MG63 (cell line): Measurements from ENCODE around the gene KRCC1. TPM values are rescaled to one million over a fixed set of nuclear protein-coding genes. Genes with fewer than 3 reads are reported as not detected.
A peak's percentile ranks its signal among the peaks of the same experiment; 100 is the strongest.
"Not testable (repeated sequence)": the region's sequence is repeated elsewhere in the genome, so short reads cannot be mapped to it uniquely, and the experiment has no call there.

Source experiments
- DNase-seq: peaks from one replicate; pipeline ENCODE4 v3.0.0-alpha.2; 2020
- H3K27me3 ChIP-seq: fragments of 250-450 bp; sonication (Bioruptor Pico); 2 replicates; pipeline ENCODE4 v1.5.1; 2020; ENCODE audit warnings: mild to moderate bottlenecking, moderate library complexity
- H3K36me3 ChIP-seq: fragments of 250-450 bp; sonication (Bioruptor Pico); 2 replicates; pipeline ENCODE4 v1.5.1; 2020; ENCODE audit warnings: mild to moderate bottlenecking, moderate library complexity
- H3K4me3 ChIP-seq: fragments of 250-450 bp; sonication (Bioruptor Pico); 2 replicates; pipeline ENCODE4 v1.5.1; 2020; ENCODE audit warnings: mild to moderate bottlenecking, moderate library complexity
- H3K9me3 ChIP-seq: fragments of 250-450 bp; sonication (Bioruptor Pico); 2 replicates; pipeline ENCODE4 v1.5.1; 2020; ENCODE audit warnings: mild to moderate bottlenecking, moderate library complexity
- total RNA-seq: library from RNA; depleted of rRNA; stranded (reverse); fragments of >200 nt; shearing (Covaris generic); gene quantifications from 2 replicates; pipeline ENCODE4 v1.2.3, GENCODE V29; 2014; ENCODE audit warnings: low replicate concordance

The KRCC1 gene
- total RNA-seq, 1 experiment from 2014 or later: 23.5 TPM

DNA sequence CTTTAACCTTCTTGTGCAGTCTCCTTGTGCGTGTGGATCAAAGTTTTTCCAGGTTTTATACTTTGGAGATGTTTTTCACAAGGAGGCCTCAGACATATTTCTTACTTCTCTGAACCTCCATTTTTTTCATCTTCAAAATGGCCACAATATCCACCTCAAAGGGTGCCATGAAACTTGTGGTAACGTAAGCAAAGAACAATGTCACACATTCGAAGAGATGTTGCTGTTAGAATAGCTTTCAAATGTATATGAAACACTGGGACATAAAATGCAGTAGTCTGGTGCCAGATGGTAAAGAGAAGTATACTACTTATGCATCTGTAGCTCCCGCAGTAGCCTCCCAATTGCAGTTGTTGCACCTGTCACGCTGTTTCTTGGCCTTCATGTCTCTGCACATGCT lies 2.6 kb upstream of the KRCC1 start:
- H3K36me3 ChIP-seq: peaks cover 17% of the 10 kb centered on the region; the same call in 1 of the 2 replicates
- no peak overlapping the region for H3K4me3 ChIP-seq
- DNase-seq: no peak
- no peaks in the 10 kb centered on the region for H3K27me3 ChIP-seq
- no peaks in the 10 kb centered on the region for H3K9me3 ChIP-seq

DNA sequence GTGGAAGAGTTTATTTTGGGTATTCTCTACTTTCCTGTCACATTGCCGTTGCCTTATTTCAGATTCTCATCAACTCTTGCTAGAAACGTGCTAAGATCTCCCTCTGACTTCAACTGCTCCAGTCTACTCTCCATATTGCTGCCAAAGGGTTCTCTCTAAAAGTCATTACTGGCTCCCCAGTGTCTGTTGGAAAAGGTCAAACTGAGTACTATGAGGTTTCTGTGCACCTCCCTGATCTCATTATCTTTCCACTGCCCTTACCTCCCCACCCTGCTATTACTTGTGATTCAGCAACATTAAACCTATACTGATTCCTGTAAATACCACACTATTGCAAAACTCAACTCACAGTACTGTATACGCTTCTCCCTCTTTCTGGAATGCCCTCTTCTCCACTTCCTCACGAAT lies 1.9 kb upstream of the KRCC1 start:
- Histone ChIP-seq H3K9me3 (no peaks in the 10 kb centered on the region), H3K36me3 (peaks cover 24% of the 10 kb centered on the region), H3K27me3 (no peaks in the 10 kb centered on the region), H3K4me3 (no peak overlapping the region)
- no peak for DNase-seq

DNA sequence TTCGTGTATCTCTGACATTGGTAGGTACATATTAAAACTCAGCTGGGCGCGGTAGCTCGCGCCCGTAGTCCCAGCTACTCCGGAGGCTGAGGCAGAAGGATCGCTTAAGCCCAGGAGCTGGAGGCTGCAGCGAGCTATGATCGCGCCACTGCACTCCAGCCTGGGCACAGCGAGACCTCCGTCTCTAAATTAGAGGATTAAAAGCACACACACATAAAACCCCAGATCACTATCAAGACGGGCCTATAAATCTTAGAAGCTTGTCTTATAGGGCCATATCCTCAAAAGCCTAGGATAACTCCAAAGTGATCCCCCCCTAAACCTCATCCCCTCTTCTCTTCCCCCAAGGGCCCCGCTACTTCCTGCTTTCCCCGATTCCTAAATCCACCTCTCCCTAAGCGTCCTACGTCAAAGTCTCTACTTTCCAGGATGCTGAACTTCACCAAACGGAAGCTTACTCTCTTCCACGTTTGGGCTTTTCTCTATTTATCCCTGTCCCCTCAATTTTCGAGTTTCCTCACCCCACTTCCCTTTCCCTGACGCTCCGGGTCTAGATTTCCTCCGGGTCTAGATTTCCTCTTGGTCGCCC lies 707 bp downstream of the KRCC1 start:
- H3K4me3 ChIP-seq: peak overlapping the region; percentile 89
- peaks cover 33% of the 10 kb centered on the region for H3K36me3 ChIP-seq
- H3K27me3 ChIP-seq: no peaks in the 10 kb centered on the region
- no peaks in the 10 kb centered on the region for H3K9me3 ChIP-seq
- no peak for DNase-seq

DNA sequence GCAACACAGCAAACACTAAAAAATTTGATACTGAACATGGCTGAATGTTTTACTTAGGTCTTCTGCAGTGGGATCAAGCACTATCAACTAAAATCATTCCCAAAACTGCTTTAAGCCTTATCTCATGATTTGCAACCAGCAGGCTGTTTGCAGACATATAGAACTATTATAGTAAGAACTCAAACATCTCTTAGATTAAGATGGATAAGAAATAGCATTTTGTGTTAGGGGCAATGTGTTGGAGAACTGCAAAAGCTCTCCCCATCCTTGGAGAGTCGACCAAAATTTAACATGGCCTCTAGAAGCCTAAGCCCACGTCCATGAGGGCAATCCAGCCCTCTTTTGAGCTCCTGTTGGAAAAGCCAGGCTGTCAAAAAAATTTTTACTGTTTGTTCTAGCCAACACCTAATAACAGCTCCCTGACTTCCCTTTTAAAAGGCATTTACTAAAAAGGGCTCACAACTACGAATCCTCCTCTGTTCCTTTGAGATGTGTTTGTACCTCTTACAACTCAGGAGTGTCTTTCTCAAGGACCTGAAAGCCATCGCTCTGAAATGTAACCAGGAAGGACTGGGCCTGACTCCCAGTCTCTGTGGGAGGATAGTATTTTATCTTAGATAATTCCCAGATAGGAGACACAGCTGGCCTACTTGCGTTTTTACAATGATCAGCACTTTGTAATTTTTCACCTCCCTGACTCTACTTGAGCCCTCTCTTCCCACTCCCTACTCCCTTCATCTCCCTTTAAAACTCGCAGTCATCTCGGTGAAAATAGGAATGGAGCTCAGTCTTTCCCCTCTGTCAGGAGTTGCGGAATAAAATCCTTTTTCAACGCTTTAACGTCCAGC lies 1.4 kb downstream of the KRCC1 start:
- no peak for DNase-seq
- peak overlapping the region; percentile 89 for H3K4me3 ChIP-seq
- peaks cover 33% of the 10 kb centered on the region for H3K36me3 ChIP-seq
- H3K9me3 ChIP-seq: no peaks in the 10 kb centered on the region
- H3K27me3 ChIP-seq: no peaks in the 10 kb centered on the region

DNA sequence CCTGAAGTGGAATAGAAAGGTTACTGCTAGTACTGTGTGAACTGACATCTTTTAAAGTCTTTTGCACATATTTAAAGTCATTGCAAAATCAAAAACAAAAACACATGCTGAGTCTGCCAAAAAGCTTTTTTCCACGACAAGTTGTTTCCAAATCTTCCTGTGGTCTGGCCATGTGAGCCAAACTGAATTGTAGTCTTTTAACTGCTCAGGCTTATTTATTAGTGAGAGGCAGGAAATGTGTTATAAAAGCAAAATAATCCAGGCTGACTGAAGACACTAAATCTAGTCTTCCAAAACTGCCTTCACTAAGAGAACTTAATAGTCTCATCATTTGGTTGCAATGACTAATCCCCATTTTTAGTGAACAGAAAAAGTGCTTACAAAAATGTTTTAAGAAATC lies 2.3 kb downstream of the KRCC1 start:
- DNase-seq: no peak
- Histone ChIP-seq H3K27me3 (no peaks in the 10 kb centered on the region), H3K4me3 (no peak overlapping the region), H3K9me3 (no peaks in the 10 kb centered on the region), H3K36me3 (peaks cover 33% of the 10 kb centered on the region)

DNA sequence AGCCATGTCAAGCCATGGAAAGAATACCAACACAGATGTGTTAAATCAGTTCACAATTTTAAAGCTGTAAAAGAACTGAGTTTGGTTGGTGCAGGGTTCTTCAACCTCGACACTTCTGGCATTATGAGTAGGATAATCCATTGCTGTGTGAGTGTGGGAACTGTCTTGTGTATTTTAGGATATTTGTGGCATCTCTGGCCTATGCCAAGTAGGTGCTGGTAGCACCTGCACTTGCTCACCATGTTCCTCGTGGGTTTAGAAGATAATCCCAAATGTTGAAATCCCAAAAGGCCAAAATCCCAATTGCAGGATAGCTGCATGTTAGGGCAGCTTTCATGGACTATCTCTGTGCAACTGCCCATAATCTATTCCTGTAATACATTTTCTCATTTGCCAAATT lies 3.8 kb downstream of the KRCC1 start:
- H3K27me3 ChIP-seq: no peaks in the 10 kb centered on the region
- H3K4me3 ChIP-seq: no peak overlapping the region
- no peaks in the 10 kb centered on the region for H3K9me3 ChIP-seq
- H3K36me3 ChIP-seq: peaks cover 33% of the 10 kb centered on the region
- DNase-seq: no peak

DNA sequence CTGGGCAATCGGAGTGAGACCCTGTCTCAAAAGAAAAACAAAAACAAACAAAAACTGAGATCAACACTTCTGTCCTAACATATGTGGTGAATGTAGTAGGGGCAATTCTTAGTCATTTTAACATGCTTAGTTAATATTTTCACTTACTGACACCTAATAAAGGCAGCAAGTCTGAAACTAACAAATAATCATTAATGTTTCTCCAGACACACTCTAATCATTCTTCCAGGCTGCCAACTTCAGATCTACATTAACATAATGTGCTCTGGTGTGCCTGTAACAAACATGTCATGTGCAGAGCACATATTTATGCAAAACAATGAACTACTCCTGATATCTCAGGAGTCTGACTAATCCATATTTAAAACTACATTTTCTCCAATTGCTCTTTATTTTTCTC lies 6.0 kb downstream of the KRCC1 start:
- Histone ChIP-seq H3K9me3 (no peaks in the 10 kb centered on the region), H3K4me3 (no peak overlapping the region), H3K27me3 (no peaks in the 10 kb centered on the region), H3K36me3 (peaks cover 29% of the 10 kb centered on the region)
- DNase-seq: no peak

DNA sequence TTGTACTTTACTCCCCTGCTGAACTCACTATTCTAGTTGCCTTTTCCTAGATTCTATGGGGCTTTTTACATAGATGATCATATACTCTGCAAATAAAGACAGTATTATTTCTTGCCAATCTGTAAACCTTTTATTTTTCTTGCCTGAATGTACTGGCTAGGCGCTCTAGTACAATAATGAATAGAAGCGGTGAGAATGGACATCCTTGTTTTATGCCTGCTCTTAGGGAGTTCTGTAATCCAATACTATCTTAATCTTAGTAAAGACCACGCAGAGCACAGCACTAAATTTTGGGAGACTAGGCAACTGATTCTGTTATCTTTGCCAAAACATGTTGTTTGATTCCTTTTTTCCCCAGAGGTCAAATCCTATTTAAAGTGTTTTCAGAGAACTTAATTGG lies 7.0 kb downstream of the KRCC1 start:
- DNase-seq: no peak
- H3K4me3 ChIP-seq: no peak overlapping the region
- no peaks in the 10 kb centered on the region for H3K27me3 ChIP-seq
- H3K36me3 ChIP-seq: peaks cover 19% of the 10 kb centered on the region
- no peaks in the 10 kb centered on the region for H3K9me3 ChIP-seq

DNA sequence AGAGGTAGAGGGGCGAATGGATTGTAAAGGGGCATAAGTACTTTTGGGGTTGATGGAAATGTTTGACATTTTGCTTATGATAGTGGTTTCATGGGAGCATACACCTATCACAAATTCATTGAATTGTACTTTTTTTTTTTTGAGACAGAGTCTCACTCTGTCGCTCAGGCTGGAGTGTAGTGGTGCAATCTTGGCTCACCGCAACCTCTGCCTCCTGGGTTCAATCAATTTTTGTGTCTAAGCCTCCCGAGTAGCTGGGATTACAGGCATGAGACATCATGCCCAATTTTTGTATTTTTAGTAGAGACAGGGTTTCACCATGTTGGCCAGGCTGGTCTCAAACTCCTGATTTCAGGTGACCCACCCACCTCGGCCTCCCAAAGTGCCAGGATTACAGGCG lies 10.0 kb downstream of the KRCC1 start:
- not testable (repeated sequence) for H3K27me3 ChIP-seq, H3K9me3 ChIP-seq, H3K36me3 ChIP-seq, H3K4me3 ChIP-seq, DNase-seq

DNA sequence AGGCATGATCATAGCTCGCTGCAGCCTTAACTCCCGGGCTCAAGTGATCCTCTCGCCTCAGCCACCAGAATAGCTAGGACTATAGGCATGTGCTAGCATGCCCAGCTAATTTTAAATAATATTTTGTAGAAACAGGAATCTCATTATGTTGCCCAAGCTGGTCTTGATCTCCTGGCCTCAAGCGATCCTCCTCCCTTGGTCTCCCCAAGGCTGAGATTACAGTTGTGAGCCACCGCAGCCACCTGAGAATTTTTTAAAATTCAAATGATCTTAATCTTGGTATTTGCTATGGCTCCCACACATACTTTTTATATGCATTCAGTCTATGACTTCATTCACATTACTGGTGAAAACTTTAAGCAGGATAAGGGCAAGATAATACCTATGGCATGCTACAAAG lies 13.1 kb downstream of the KRCC1 start:
- H3K36me3 ChIP-seq: no peaks in the 10 kb centered on the region; the same call in 1 of the 2 replicates

DNA sequence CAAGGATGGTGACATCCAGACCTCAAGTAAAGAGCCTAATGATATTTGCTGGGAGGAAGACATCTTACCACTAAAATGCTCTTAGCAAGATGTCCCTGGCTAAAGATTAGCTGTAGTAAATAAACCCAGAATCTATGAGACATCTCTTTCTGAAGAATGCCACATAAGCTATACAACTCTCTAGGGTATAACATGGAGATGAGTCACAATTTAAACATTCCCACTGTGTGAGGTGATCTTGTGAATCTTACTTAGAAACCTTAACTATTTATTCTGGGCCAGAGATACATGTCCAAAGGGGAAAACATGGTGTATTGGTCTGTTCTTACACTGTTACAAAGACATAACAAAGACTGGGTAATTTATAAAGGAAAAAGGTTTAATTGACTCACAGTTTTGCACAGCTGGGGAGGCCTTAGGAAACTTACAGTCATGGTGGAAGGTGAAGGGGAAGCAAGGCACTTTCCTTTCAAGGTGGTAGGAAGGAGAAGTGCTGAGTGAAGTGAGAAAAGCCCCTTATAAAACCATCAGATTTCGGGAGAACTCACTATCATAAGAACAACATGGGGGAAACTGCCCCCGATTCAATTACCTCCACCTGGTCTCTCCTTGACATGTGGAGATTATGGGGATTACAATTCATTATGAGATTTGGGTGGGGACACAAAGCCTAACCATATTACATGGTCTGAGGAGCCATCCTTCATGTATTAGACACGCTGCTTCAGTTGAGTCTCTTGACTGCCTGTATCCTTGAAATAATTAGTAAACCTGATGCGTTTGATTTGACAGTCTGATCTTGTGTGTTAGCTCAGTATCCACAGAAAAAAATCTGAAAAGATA lies 17.1 kb downstream of the KRCC1 start:
- Histone ChIP-seq H3K27me3 (no peaks in the 10 kb centered on the region), H3K36me3 (peaks cover 11% of the 10 kb centered on the region), H3K9me3 (no peaks in the 10 kb centered on the region), H3K4me3 (no peak overlapping the region)
- no peak for DNase-seq

More for the DNA sequence above, 13.1 kb downstream of the KRCC1 start:
- Histone ChIP-seq H3K27me3 (no peaks in the 10 kb centered on the region), H3K9me3 (no peaks in the 10 kb centered on the region), H3K4me3 (no peak overlapping the region)
- DNase-seq: no peak

DNA sequence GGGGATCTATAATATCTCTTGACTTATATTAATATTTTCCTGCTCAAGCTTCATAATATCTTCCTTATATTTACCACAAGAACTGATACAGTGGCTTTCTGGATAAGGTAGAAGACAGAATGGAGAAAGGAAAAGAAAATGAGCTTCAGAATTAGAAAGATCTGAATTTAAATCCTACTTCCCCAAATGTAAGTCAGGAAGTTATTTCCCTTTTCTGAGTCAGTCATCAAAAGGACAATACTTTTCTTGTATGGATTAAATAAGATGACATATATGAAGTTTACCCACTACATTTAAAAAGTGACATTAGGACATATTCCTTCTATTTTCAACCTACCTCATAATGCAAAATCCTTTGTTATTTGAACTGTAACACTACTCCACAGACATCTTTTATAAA lies 19.0 kb downstream of the KRCC1 start:
- no peaks in the 10 kb centered on the region for H3K9me3 ChIP-seq
- H3K27me3 ChIP-seq: no peaks in the 10 kb centered on the region
- DNase-seq: no peak
- peaks cover 19% of the 10 kb centered on the region for H3K36me3 ChIP-seq
- H3K4me3 ChIP-seq: no peak overlapping the region

DNA sequence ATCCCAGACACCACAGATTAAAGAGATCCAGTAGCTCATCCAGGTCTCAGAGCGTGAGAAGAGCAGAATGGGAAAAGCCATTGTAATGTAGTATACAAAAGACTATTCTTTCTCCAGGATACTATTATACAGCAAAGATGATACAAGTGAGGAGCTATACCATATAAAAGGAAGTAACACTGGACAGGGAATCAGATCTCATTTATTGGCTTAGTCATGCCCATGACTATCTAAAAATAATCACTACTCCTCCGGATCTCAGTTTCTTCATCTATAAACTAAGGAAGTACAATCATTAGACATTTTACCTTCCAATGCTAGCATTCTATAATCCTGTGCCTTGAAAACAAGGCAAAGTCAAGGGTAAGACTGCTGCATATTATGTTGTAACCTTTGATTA lies 19.4 kb downstream of the KRCC1 start:
- Histone ChIP-seq H3K9me3 (no peaks in the 10 kb centered on the region), H3K36me3 (peaks cover 19% of the 10 kb centered on the region), H3K27me3 (no peaks in the 10 kb centered on the region), H3K4me3 (no peak overlapping the region)
- DNase-seq: no peak

DNA sequence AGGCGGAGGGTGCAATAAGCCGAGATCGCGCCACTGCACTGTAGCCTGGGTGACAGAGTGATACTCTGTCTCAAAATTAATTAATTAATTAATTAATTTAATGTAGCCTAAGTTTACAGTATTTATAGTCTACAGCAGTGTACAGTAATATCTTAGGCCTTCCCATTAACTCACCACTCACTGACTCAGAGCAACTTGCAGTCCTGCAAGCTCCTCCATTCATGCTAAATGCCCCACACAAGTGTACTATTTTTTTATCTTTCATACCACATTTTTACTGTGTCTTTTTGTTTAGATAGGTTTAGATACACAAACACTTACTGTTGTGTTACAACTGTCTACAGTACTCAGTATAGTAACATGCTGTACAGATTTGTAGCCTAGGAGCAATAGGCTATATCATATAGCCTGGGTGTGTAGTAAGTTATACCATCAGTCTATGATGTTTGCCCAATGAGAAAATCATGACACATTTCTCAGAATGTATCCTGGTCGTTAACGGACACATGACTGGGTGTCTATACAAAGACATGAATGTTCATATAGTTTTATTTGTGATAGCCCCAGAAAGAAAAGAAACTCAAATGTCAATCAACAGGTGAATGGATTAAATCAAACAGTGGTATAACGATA lies 23.4 kb downstream of the KRCC1 start:
- Histone ChIP-seq H3K36me3 (peaks cover 35% of the 10 kb centered on the region), H3K4me3 (no peak overlapping the region), H3K9me3 (no peaks in the 10 kb centered on the region), H3K27me3 (no peaks in the 10 kb centered on the region)
- no peak for DNase-seq

DNA sequence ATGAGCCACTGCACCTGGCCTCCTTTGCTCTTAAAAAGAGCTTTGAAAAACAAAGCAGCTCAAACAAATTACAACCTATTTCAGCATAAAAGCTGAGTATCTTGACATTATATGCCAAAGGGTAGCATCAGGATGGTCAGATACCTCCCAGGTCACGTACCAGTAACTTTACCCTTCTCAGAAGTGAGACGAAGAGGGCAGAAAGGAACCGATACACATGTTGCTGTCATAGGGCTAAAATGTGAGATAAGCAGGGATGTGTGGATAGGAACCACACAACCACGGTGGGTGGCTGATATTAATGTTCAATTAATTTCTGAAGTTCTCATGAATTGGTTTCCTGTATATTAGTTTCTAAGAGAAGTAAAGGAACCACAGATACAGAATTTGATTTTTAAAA lies 26.7 kb downstream of the KRCC1 start:
- no peak for DNase-seq
- H3K4me3 ChIP-seq: no peak overlapping the region
- H3K27me3 ChIP-seq: no peaks in the 10 kb centered on the region
- H3K9me3 ChIP-seq: no peaks in the 10 kb centered on the region
- peaks cover 26% of the 10 kb centered on the region for H3K36me3 ChIP-seq

DNA sequence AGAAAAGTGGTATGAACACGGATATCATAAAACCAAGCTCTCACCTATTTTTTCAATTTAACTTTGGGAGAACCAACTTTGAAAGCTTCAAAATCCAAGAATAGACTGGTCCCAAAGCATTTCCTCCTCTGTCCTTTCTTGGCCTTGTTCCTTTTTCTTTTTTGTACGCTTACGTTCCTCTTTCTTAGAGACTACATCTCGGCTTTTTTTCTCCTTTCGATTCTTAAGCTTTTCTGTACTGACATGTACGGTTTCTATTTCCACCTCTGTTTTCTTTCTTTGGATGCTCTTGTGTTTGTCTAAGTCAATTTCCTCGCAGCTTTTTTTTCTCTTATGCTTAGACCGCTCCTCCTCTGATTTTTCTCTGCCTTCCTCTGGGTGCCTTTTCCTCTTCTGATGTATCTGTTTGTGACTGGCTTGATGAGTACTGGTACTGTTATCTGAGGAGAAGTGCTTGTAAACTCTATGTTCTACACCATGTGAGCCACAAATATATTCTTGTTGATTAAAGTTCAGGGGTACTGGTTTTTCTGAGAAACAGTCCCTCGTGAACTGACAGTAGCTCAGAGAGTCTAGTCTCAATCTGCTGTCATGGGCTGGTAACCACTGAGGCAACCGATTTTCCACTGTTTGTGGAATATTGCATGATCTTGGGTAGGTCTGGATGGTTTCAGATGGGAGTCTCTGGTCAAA lies 27.7 kb downstream of the KRCC1 start:
- H3K9me3 ChIP-seq: no peaks in the 10 kb centered on the region
- peaks cover 23% of the 10 kb centered on the region for H3K36me3 ChIP-seq
- no peaks in the 10 kb centered on the region for H3K27me3 ChIP-seq
- DNase-seq: no peak
- no peak overlapping the region for H3K4me3 ChIP-seq
